Gastroesophageal sphincter (tissue), 3 donors: ENCODE results near the gene CUL9.

Experiments used
- EP300 ChIP-seq: sonication (generic); formaldehyde crosslinking; IDR thresholded peaks from one replicate; pipeline ENCODE4 v1.6.1; 2017; ENCODE audit warnings: antibody characterized with exemption, mild to moderate bottlenecking
- POLR2A ChIP-seq, 2 donors: fragments of 450-650 bp; IDR thresholded peaks; one replicate each; pipeline ENCODE4 v1.6.1; 2017; ENCODE audit warnings: antibody characterized with exemption in 2 of 2, mild to moderate bottlenecking in 2 of 2, moderate library complexity in 1 of 2
- POLR2AphosphoS5 ChIP-seq: sonication (generic); formaldehyde crosslinking; IDR thresholded peaks from one replicate; pipeline ENCODE4 v1.6.1; 2017; ENCODE audit warnings: antibody characterized with exemption
- TF ChIP-seq, protein P1 (sequence below), 4 experiments: fragments of 200-600 bp in 2 of 4; fragments of 450-650 bp in 2 of 4; sonication (generic) in 1 of 4; IDR thresholded peaks; one replicate each; pipeline ENCODE4 v1.5.1; 2017 to 2019; ENCODE audit warnings: antibody characterized with exemption in 4 of 4, mild to moderate bottlenecking in 2 of 4, moderate library complexity in 2 of 4

DNA sequence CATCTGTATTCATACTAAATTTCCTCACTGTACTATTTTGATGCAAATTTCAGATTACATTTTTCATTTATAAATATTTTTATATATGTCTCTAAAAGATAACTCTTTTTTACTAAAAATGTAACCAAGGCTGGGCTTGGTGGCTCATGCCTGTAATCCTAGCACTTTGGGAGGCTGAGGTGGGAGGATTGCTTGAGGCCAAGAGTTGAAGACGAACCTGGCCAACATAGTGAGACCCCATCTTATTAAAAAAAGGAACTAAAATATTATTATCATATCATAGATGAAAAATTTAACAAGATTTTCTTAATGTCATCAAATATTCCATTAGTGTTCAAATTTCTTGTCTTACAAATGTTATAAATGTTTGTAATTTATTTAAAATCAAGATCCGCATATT, 53.8 kb downstream of the CUL9 start:
- TF ChIP-seq, protein P1, sequence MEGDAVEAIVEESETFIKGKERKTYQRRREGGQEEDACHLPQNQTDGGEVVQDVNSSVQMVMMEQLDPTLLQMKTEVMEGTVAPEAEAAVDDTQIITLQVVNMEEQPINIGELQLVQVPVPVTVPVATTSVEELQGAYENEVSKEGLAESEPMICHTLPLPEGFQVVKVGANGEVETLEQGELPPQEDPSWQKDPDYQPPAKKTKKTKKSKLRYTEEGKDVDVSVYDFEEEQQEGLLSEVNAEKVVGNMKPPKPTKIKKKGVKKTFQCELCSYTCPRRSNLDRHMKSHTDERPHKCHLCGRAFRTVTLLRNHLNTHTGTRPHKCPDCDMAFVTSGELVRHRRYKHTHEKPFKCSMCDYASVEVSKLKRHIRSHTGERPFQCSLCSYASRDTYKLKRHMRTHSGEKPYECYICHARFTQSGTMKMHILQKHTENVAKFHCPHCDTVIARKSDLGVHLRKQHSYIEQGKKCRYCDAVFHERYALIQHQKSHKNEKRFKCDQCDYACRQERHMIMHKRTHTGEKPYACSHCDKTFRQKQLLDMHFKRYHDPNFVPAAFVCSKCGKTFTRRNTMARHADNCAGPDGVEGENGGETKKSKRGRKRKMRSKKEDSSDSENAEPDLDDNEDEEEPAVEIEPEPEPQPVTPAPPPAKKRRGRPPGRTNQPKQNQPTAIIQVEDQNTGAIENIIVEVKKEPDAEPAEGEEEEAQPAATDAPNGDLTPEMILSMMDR (IDR thresholded peaks at IDR 0.05), result no peak
- TF ChIP-seq EP300 (no peak), POLR2AphosphoS5 (no peak), POLR2A (IDR thresholded peaks at IDR 0.05) (no peak)
